ENCODE data around the gene HELB.

The HELB gene

GRCh38 chr12:66301944-66302826 is at the start of gene HELB:
HELB (plus strand) TSS chr12:66302493; CDS start chr12:66302604, 111 bp downstream.
- DNase-seq, result peak; percentile 100

- DNase-seq, result no peak
Observed at GRCh38 chr12:66252771-66253170, 49.5 kb upstream of the HELB start.

- DNase-seq, result no peak
Observed at GRCh38 chr12:66255737-66256136, 46.6 kb upstream of the HELB start.

- no peak for DNase-seq
Observed at GRCh38 chr12:66258011-66258410, 44.3 kb upstream of the HELB start.

- DNase-seq, result no peak
Observed at GRCh38 chr12:66262737-66263136, 39.6 kb upstream of the HELB start.

GRCh38 chr12:66268562-66268961 is 33.7 kb upstream of the HELB start:
- DNase-seq, result no peak

GRCh38 chr12:66269142-66269541 is 33.2 kb upstream of the HELB start:
- no peak for DNase-seq

GRCh38 chr12:66269757-66270383 is 32.4 kb upstream of the HELB start:
- DNase-seq, result peak; percentile 69

GRCh38 chr12:66270613-66271012 is 31.7 kb upstream of the HELB start:
- DNase-seq, result no peak

GRCh38 chr12:66272650-66273049 is 29.6 kb upstream of the HELB start:
- no peak for DNase-seq

- DNase-seq, result no peak
Observed at GRCh38 chr12:66273147-66273546, 29.1 kb upstream of the HELB start.

GRCh38 chr12:66275040-66275439 is 27.3 kb upstream of the HELB start:
- no peak for DNase-seq

- peak; percentile 56 for DNase-seq
Observed at GRCh38 chr12:66279123-66279712, 23.1 kb upstream of the HELB start.

GRCh38 chr12:66280561-66280960 is 21.7 kb upstream of the HELB start:
- DNase-seq, result no peak

- no peak for DNase-seq
Observed at GRCh38 chr12:66282244-66282643, 20.0 kb upstream of the HELB start.

GRCh38 chr12:66287275-66287674 is 15.0 kb upstream of the HELB start:
- no peak for DNase-seq

- no peak for DNase-seq
Observed at GRCh38 chr12:66288121-66288520, 14.2 kb upstream of the HELB start.

- no peak for DNase-seq
Observed at GRCh38 chr12:66289485-66289884, 12.8 kb upstream of the HELB start.

GRCh38 chr12:66290716-66291200 is 11.5 kb upstream of the HELB start:
- DNase-seq, result no peak

- no peak for DNase-seq
Observed at GRCh38 chr12:66296176-66296683, 6.1 kb upstream of the HELB start.

- DNase-seq, result no peak
Observed at GRCh38 chr12:66297080-66297479, 5.2 kb upstream of the HELB start.

- no peak for DNase-seq
Observed at GRCh38 chr12:66297923-66298322, 4.4 kb upstream of the HELB start.

- no peak for DNase-seq
Observed at GRCh38 chr12:66302827-66303169, 505 bp downstream of the HELB start.

- peak; percentile 13 for DNase-seq
Observed at GRCh38 chr12:66303316-66303804, 1.1 kb downstream of the HELB start.
